ENCODE results near the gene OR2W1. TPM values are rescaled to one million over a fixed set of nuclear protein-coding genes. Genes with fewer than 3 reads are reported as not detected.

The OR2W1 gene
- polyA plus RNA-seq, 3 donors, result not detected

GRCh38 chr6:29005183-29005885 lies 39.6 kb downstream of the OR2W1 start, which contains the start of gene ZNF311:
TSS of gene ZNF311 (minus strand) at chr6:29005315. CDS start at chr6:29003954, 1,361 bp downstream.
- peak; percentile 84 for DNase-seq

GRCh38 chr6:28996844-28997510 lies 48.0 kb downstream of the OR2W1 start:
- DNase-seq, result no peak

GRCh38 chr6:28995093-28995650 lies 49.8 kb downstream of the OR2W1 start:
- DNase-seq, result no peak

Other genes starting within 250 kb of the OR2W1 start
- 10 to 100 TPM; 70.0 to 95.1 (median 87.5) TPM for gene TRIM27, start 121.2 kb downstream of the OR2W1 start, polyA plus RNA-seq (ENCODE audit: insufficient read length in 3 of 3)
- gene ZNF311, start 39.9 kb downstream of the OR2W1 start, polyA plus RNA-seq (ENCODE audit: insufficient read length in 3 of 3), result 1 to 10 TPM; 5.1 to 5.9 (median 5.7) TPM
- not detected for gene OR2B3, start 42.1 kb upstream of the OR2W1 start, polyA plus RNA-seq (ENCODE audit: insufficient read length in 3 of 3)
- gene OR2J1, start 54.3 kb upstream of the OR2W1 start, polyA plus RNA-seq (ENCODE audit: insufficient read length in 3 of 3), result not detected
- not detected for gene OR2J3, start 62.9 kb upstream of the OR2W1 start, polyA plus RNA-seq (ENCODE audit: insufficient read length in 3 of 3)
- not detected for gene OR2J2, start 125.7 kb upstream of the OR2W1 start, polyA plus RNA-seq (ENCODE audit: insufficient read length in 3 of 3)